ENCODE results near the gene S100A3.
"Not testable (repeated sequence)": the region's sequence is repeated elsewhere in the genome, so short reads cannot be mapped to it uniquely, and the experiment has no call there.

S100A3 gene

GRCh38 chr1:153548722-153549688 lies at the start of gene S100A3:
S100A3 (minus strand) TSS chr1:153549258; CDS start chr1:153548485, 773 bp downstream.
- peak; percentile 38 to 52 for TF ChIP-seq CTCF (IDR thresholded peaks at IDR 0.05)
- Histone ChIP-seq H3K9me3 (no peaks in the 10 kb centered on the region), H3K36me3 (no peaks in the 10 kb centered on the region), H3K27me3 (no peaks in the 10 kb centered on the region), H3K4me3 (no peak within 1 kb of the TSS), H3K27ac (peak within 1 kb of the TSS; percentile 78 to 79), H3K4me1 (peaks cover 6 to 83% (median 77%) of the 10 kb centered on the region in 4 donors)
- DNase-seq: peak; percentile 86 to 95
- intact Hi-C loops (cut with DNase I; ENCODE audit: low total_unique reads): no loop called here

- no peak overlapping the region for H3K4me3 ChIP-seq
- H3K27ac ChIP-seq: no peak overlapping the region
- H3K9me3 ChIP-seq: no peaks in the 10 kb centered on the region
- H3K36me3 ChIP-seq: no peaks in the 10 kb centered on the region
- no peaks in the 10 kb centered on the region for H3K27me3 ChIP-seq
- no peak for DNase-seq
- TF ChIP-seq CTCF (IDR thresholded peaks at IDR 0.05): no peak
- H3K4me1 ChIP-seq: no peaks in the 10 kb centered on the region
- intact Hi-C loops (cut with DNase I; ENCODE audit: low total_unique reads): no loop called here
Observed at GRCh38 chr1:153598309-153599172, 49.5 kb upstream of the S100A3 start.

- H3K27ac ChIP-seq: no peak overlapping the region
- no peak for DNase-seq
- H3K4me3 ChIP-seq: no peak overlapping the region
- intact Hi-C loops (cut with DNase I; ENCODE audit: low total_unique reads): no loop called here
- no peaks in the 10 kb centered on the region for H3K27me3 ChIP-seq
- no peaks in the 10 kb centered on the region for H3K9me3 ChIP-seq
- no peak for TF ChIP-seq CTCF (IDR thresholded peaks at IDR 0.05)
- H3K36me3 ChIP-seq: no peaks in the 10 kb centered on the region
- no peaks in the 10 kb centered on the region for H3K4me1 ChIP-seq
Observed at GRCh38 chr1:153597206-153597605, 48.1 kb upstream of the S100A3 start.

- Histone ChIP-seq H3K27me3 (no peaks in the 10 kb centered on the region), H3K36me3 (no peaks in the 10 kb centered on the region), H3K4me1 (no peaks in the 10 kb centered on the region), H3K27ac (no peak overlapping the region), H3K9me3 (no peaks in the 10 kb centered on the region), H3K4me3 (no peak overlapping the region)
- no peak for DNase-seq
- intact Hi-C loops (cut with DNase I; ENCODE audit: low total_unique reads): no loop called here
- no peak for TF ChIP-seq CTCF (IDR thresholded peaks at IDR 0.05)
Observed at GRCh38 chr1:153592748-153593147, 43.7 kb upstream of the S100A3 start.

- intact Hi-C loops (cut with DNase I; ENCODE audit: low total_unique reads): no loop called here
- no peak overlapping the region for H3K27ac ChIP-seq
Observed at GRCh38 chr1:153588482-153588881, 39.4 kb upstream of the S100A3 start.

GRCh38 chr1:153588033-153588432 lies 39.0 kb upstream of the S100A3 start:
- H3K4me1 ChIP-seq; H3K9me3 ChIP-seq; H3K4me3 ChIP-seq; H3K36me3 ChIP-seq; H3K27me3 ChIP-seq; intact Hi-C loops (cut with DNase I; ENCODE audit: low total_unique reads); H3K27ac ChIP-seq: not testable (repeated sequence)
- peak in 1 of 2 donors; percentile 16 for DNase-seq

More at GRCh38 chr1:153588482-153588881, 39.4 kb upstream of the S100A3 start:
- H3K4me3 ChIP-seq: no peak overlapping the region
- no peaks in the 10 kb centered on the region for H3K27me3 ChIP-seq
- H3K9me3 ChIP-seq: no peaks in the 10 kb centered on the region
- H3K36me3 ChIP-seq: no peaks in the 10 kb centered on the region
- no peak for TF ChIP-seq CTCF (IDR thresholded peaks at IDR 0.05)
- no peaks in the 10 kb centered on the region for H3K4me1 ChIP-seq
- no peak for DNase-seq

All from tibial artery (tissue), 4 donors.